NB4 (cell line): ENCODE results near the gene MYO1E.

Experiments used
- POLR2A ChIP-seq: IDR thresholded peaks from 2 replicates; pipeline ENCODE4 v1.6.1; 2011; ENCODE audit warnings: mild to moderate bottlenecking; ENCODE audit not compliant: insufficient read length; ENCODE audit errors: extremely low read depth
- TF ChIP-seq, protein P1 (sequence below): IDR thresholded peaks from one replicate; pipeline ENCODE4 v1.5.1; 2012; ENCODE audit warnings: low read depth, low read length

GRCh38 chr15:59344311-59344710 is 28.4 kb downstream of the MYO1E start:
- TF ChIP-seq, protein P1, sequence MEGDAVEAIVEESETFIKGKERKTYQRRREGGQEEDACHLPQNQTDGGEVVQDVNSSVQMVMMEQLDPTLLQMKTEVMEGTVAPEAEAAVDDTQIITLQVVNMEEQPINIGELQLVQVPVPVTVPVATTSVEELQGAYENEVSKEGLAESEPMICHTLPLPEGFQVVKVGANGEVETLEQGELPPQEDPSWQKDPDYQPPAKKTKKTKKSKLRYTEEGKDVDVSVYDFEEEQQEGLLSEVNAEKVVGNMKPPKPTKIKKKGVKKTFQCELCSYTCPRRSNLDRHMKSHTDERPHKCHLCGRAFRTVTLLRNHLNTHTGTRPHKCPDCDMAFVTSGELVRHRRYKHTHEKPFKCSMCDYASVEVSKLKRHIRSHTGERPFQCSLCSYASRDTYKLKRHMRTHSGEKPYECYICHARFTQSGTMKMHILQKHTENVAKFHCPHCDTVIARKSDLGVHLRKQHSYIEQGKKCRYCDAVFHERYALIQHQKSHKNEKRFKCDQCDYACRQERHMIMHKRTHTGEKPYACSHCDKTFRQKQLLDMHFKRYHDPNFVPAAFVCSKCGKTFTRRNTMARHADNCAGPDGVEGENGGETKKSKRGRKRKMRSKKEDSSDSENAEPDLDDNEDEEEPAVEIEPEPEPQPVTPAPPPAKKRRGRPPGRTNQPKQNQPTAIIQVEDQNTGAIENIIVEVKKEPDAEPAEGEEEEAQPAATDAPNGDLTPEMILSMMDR, result no peak
- no peak for TF ChIP-seq POLR2A
